ENCODE data around the gene KRTAP10-11. TPM values are rescaled to one million over a fixed set of nuclear protein-coding genes. Genes with fewer than 3 reads are reported as not detected.

The KRTAP10-11 gene
- total and polyA plus RNA-seq, 10 donors: not detected

DNA sequence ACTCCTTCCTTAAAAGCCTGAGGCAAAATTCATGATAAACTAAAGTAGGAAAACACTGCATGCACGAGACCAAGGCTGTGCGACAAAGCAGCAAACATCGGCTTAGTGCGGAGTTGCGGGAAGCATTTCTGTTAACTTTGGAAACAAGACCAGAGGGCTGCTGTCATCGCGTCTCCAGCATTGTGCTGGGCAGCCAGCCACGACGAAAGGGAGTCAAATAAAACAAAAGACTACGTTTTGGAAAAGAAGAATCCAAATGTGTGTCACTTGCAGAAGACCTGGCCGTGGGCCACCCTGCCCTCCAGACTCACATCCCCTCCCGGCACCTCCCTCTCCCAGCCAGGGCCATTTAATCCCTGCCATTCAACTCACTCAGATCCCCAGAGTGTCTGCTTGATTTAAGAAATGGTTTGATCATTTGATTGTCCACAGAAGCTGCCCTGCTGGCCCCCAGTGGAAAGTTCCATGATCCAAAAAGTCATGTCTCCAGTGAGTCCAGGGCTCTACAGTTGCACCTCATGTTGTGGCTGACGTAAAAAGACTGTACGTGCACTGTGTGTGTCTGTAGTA, 2.4 kb upstream of the KRTAP10-11 start:
- H3K4me3 ChIP-seq: no peak overlapping the region
- H3K36me3 ChIP-seq: no peaks in the 10 kb centered on the region
- 63 to 80% (median 75%) methylated on average over 14 of the region's 14 CpGs for WGBS, 5 donors
- DNase-seq: no peak
- H3K27ac ChIP-seq: no peak overlapping the region
- peaks cover 0 to 49% (median 43%) of the 10 kb centered on the region in 8 donors for H3K9me3 ChIP-seq
- intact Hi-C loops (cut with DNase I; ENCODE audit: low total_unique reads): no loop called here
- no peaks in the 10 kb centered on the region for H3K4me1 ChIP-seq
- H3K27me3 ChIP-seq (replicated peaks in 1 of 7): peaks cover 0 to 44% (median 4%) of the 10 kb centered on the region in 7 donors
- TF ChIP-seq POLR2AphosphoS5 (IDR thresholded peaks at IDR 0.05) (no peak), POLR2A (IDR thresholded peaks at IDR 0.05) (no peak)
- TF ChIP-seq, protein P1, sequence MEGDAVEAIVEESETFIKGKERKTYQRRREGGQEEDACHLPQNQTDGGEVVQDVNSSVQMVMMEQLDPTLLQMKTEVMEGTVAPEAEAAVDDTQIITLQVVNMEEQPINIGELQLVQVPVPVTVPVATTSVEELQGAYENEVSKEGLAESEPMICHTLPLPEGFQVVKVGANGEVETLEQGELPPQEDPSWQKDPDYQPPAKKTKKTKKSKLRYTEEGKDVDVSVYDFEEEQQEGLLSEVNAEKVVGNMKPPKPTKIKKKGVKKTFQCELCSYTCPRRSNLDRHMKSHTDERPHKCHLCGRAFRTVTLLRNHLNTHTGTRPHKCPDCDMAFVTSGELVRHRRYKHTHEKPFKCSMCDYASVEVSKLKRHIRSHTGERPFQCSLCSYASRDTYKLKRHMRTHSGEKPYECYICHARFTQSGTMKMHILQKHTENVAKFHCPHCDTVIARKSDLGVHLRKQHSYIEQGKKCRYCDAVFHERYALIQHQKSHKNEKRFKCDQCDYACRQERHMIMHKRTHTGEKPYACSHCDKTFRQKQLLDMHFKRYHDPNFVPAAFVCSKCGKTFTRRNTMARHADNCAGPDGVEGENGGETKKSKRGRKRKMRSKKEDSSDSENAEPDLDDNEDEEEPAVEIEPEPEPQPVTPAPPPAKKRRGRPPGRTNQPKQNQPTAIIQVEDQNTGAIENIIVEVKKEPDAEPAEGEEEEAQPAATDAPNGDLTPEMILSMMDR (IDR thresholded peaks at IDR 0.05 in 8 of 11, conservative IDR thresholded peaks at IDR 0.05 in 3 of 11): no peak

DNA sequence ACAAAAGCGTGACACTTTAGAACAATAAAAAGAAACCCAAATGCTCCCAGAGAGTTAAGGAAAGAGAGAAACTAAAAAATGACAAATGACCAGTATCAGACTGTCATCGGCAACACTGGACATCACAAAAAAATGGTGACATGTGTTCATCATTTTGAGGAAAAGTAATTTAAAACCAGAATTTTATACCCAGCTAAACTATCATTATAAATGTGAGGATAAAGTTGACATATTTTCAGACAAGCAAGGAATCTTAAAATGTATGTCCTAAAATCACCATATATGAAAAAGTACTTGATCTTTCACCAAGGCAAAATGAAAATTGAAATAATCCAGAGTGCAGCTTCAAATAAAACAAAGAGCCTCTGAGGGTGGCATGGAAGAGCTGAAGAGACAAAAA, 1.3 kb upstream of the KRTAP10-11 start:
- intact Hi-C loops (cut with DNase I; ENCODE audit: low total_unique reads): no loop called here
- H3K27ac ChIP-seq: no peak overlapping the region
- 47 to 50% (median 48%) methylated on average over 2 of the region's 2 CpGs for WGBS, 5 donors
- no peaks in the 10 kb centered on the region for H3K4me1 ChIP-seq
- H3K9me3 ChIP-seq: peaks cover 0 to 49% (median 43%) of the 10 kb centered on the region in 8 donors
- peaks cover 0 to 36% (median 2%) of the 10 kb centered on the region in 7 donors for H3K27me3 ChIP-seq (replicated peaks in 1 of 7)
- TF ChIP-seq, protein P1 (IDR thresholded peaks at IDR 0.05 in 8 of 11, conservative IDR thresholded peaks at IDR 0.05 in 3 of 11): no peak
- no peaks in the 10 kb centered on the region for H3K36me3 ChIP-seq
- DNase-seq: no peak
- H3K4me3 ChIP-seq: no peak overlapping the region

DNA sequence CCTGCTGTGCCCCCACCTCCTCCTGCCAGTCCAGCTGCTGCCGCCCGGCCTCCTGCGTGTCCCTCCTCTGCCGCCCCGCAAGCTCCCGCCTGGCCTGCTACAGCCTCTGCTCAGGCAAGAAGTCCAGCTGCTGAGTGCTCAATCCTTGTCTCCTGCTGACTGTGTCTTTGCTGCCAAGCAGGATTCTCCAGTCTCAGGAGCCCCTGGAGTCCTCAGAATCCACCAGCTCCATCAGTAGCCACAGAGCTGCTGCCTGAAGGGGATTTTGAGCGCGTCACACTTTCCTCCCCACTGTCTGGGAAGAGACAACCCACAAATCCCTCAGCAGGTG, 973 bp downstream of the KRTAP10-11 start:
- intact Hi-C loops (cut with DNase I; ENCODE audit: low total_unique reads): no loop called here
- H3K9me3 ChIP-seq: peaks cover 0 to 34% (median 30%) of the 10 kb centered on the region in 8 donors
- H3K4me1 ChIP-seq: no peaks in the 10 kb centered on the region
- H3K27ac ChIP-seq: no peak overlapping the region
- 65 to 76% (median 75%) methylated on average over 8 of the region's 8 CpGs for WGBS, 5 donors
- DNase-seq: no peak
- peaks cover 0 to 27% (median 0%) of the 10 kb centered on the region in 7 donors for H3K27me3 ChIP-seq (replicated peaks in 1 of 7)
- no peaks in the 10 kb centered on the region for H3K36me3 ChIP-seq
- TF ChIP-seq POLR2AphosphoS5 (IDR thresholded peaks at IDR 0.05) (no peak), POLR2A (IDR thresholded peaks at IDR 0.05) (no peak)
- TF ChIP-seq, protein P1 (IDR thresholded peaks at IDR 0.05 in 8 of 11, conservative IDR thresholded peaks at IDR 0.05 in 3 of 11): no peak
- no peak overlapping the region for H3K4me3 ChIP-seq

DNA sequence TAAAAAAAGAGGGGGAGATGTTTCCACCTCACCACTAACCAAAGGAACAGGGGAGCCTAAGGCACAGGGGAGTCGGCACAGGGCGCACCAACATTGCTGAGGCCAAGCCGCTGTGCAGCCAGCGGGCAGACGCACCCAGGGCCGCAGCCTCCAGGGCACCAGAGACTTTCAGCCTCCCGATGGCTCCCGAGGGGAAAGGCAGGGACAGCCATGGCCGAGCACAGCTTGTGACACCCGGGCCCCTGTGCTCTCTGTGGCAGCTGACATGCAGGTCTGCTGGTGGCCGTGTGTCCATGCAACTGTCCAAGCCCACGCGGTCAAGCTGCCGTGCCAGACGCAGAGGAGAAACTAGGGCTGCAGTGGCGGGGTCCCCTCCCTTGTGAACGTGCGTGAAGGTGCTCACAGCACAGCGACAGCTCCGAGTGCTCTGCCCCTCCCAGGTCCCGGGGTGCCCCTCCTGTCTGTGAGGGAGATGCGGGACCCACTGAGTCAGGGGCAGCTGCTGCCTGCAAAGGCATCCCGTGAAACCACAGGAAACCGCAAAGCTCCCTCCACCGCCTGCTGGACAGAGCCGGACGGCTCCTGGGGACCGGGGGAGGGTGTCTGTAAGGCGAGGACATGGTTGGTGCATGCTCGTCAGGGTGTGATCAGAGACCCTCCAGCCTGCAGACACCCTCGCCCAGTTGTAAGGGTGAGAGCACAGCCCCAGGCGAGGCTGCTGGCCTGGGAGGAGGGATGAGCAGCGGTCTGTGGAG, 2.5 kb downstream of the KRTAP10-11 start:
- Histone ChIP-seq H3K27me3 (replicated peaks in 1 of 7) (peaks cover 0 to 29% (median 0%) of the 10 kb centered on the region in 7 donors), H3K36me3 (no peaks in the 10 kb centered on the region), H3K27ac (no peak overlapping the region), H3K4me1 (no peaks in the 10 kb centered on the region), H3K4me3 (no peak overlapping the region), H3K9me3 (peaks cover 0 to 21% (median 19%) of the 10 kb centered on the region in 8 donors)
- TF ChIP-seq POLR2A (IDR thresholded peaks at IDR 0.05) (no peak), POLR2AphosphoS5 (IDR thresholded peaks at IDR 0.05) (no peak)
- TF ChIP-seq, protein P1 (IDR thresholded peaks at IDR 0.05 in 8 of 11, conservative IDR thresholded peaks at IDR 0.05 in 3 of 11): no peak
- intact Hi-C loops (cut with DNase I; ENCODE audit: low total_unique reads): no loop called here
- no peak for DNase-seq
- WGBS, 5 donors: 74 to 78% (median 76%) methylated on average over 13 to 33 of the region's 33 CpGs

Data from spleen (tissue), 11 donors.